HT1080 (cell line): Measurements from ENCODE around the gene HS6ST3. TPM values are rescaled to one million over a fixed set of nuclear protein-coding genes. Genes with fewer than 3 reads are reported as not detected.

Source experiments
- DNase-seq: peaks from one replicate; pipeline ENCODE4 v3.0.0-alpha.2; 2015; ENCODE audit warnings: low read depth
- total RNA-seq: library from RNA; depleted of rRNA; stranded (reverse); fragments of >200 nt; shearing (Covaris generic); gene quantifications from 2 replicates; pipeline ENCODE4 v1.2.3, GENCODE V29; 2014

Gene HS6ST3
- total RNA-seq, 1 experiment from 2014 or later, result 0.45 TPM

DNA sequence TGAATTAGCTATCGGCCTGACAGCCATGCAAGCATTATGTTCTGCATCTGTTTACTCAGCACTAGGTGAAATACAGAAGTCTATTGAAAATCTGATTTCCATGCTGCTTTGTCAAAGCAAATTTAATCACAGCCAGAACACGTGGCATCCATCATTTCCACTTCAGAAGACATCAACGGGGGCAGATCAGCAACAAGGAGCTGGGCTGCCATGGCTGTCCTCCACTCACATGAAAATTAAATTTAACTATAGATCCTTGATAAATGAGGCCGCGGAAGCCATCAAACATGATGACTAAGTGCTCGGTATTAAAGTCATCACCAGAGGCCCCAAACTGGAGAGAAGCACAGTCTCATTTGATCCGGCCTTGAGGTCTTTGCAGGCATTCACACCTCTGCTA lies 443.5 kb downstream of the HS6ST3 start:
- DNase-seq, result no peak

DNA sequence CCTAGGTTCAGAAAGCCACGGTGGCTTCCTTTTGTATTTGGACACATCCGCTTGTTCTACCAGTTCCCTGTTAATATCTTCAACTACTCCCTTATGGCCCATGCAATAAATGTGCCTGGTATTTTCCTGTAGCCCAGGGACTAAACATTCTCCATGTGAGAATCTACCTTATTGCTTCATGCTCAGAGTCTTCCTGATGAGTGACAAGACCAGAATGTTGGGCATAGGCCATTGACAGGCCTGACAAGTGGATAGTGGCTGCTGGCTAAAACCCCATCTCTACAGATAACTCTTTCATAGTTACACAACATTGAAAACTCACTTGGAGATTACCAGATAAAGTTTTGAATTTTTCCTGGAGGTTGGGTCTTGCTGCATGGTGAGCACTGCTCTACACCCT lies 449.9 kb downstream of the HS6ST3 start:
- DNase-seq, result no peak

DNA sequence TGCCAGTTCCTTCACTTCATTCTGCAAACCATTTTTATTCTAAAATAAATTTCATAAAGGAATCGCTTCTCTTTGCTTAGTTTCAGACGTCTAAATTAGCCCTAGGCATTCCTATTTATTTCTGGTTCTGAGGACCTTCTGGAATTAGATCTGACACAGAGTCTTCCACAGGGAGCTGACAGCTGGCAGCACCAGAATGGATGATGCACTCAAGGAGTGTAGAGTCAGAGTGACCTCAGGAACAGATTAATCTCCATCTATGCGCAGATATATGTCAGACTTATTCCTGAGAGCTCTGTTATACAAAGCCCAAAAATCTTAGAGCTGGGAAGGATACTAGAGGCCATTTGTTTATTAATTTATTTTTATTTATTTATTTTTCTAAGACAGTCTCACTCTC lies 450.8 kb downstream of the HS6ST3 start:
- no peak for DNase-seq

DNA sequence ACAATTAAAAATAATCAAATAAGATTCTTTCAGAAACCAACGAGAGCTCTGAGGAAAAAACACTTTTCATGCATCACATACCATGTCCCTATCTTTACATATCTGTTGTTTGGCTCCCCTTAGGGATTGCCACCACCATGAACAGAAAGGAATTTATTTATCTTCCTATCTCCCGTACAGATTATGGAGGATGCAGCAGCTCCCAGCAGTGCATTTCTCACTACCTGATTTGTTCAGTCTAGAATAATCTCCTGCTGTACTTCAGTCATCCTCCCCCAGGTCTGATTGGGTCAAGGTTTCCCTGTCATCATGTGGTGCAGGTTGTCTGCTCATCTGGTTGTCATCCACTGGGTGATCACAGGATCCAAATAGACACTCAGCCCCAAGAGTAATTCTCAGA lies 453.1 kb downstream of the HS6ST3 start:
- no peak for DNase-seq

DNA sequence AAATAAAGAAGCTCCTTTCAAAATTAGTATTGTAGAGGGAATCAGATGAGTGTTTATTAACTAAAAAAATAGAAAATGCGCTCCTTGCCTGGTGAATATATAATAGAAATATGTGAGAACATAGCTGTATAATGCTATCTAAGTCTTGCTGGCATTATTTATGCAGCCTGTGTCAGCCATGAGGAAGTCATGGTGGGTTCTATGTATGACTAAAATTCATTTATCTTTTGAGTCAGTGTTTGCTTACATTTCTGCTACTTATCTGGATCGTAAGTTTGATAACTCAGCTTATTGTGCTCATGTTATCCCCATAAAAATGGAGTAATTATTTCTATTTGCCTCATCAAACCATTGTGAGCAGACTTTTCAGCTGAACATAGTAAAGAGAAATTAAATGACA lies 455.1 kb downstream of the HS6ST3 start:
- no peak for DNase-seq

DNA sequence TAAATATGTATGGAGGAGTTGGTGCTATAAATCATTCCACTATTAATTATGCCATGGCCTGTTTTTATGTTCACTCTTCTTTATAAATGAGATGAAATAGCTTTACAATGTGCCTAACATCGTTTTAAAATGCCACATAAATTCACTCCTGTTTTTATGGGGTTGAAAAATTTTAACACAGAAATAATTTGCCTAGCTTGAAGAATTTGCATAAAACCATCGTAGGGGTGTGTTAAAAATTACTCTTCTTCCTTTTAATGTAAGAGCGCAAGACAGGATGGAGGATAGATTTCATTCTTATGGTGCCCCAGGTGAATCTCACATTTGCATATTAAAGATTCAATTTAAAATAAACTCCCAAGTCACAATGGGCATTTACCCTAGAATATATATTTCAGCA lies 456.6 kb downstream of the HS6ST3 start:
- DNase-seq, result no peak

DNA sequence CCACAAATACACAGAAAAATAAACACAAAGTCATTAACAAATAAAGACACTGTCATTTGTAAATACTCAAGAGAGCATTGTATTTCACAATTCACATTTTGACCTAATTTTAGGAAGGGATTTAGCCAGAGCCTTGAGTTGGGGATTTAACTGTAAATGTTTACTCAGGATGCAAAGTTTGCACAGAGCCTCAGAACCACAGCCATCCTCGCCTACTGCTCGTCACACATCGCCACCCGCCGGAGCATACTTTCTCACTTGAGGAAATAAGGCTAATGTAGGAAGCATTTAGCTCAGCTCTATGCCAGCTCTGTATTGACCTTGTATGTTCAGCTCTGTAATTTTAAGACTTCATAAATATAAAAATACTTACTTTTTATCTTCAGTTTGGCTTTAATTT lies 461.6 kb downstream of the HS6ST3 start:
- no peak for DNase-seq

DNA sequence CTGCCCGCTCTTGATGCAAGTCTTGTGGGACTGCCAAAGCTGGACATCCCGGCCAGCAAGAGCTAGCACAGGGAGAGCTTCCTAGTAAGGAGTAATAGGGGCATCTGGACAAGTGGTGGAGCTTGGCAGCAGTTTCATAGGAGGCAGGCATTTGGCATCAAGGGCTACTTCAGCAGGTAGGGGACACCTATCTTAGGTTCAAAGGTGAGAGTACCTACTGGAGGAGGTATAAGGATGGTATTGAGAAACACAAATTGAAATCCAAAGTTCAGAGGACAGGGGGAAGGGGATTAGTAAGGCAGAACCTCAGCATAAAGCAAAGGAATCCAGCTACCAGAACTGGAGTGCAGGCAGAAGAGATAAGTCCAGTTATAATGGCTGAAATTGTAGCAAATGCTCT lies 462.7 kb downstream of the HS6ST3 start:
- no peak for DNase-seq

DNA sequence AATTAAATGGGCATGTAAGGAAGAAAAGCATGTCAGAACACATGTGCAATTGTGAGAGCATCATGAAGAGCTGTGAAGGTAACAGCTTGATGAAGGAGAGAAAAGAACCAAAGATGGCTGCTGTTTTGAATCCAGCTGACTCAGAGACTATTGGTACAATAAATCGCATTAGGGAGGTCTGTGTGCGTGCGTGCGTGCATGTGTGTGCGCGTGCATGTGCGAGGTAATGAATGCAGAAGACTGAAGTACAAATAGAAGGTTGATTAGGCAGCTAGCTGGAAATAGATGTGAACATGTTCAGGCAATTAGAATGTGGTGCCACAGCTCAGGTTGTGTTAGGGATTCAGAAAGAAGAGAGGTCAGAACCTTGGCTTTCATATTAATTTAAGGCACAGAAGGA lies 463.9 kb downstream of the HS6ST3 start:
- no peak for DNase-seq

DNA sequence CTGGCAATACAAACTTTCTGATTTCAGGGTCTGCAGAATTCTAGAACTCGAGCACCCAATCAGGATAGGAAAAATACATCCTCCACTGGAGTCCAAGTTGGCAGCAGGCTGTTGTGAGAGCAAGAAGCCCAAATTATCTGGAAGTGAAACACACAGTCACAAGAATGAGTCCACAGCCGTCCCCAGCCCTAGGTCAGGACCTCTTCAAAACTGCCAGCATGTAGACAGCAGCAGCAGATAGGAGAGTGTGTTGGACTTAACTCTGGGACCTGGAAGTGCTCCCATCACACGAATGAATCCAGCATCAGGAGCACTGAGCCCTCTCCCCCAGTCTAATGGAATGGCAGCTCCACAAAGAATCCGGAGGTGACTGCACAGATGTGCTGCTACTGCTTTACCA lies 483.7 kb downstream of the HS6ST3 start:
- no peak for DNase-seq

DNA sequence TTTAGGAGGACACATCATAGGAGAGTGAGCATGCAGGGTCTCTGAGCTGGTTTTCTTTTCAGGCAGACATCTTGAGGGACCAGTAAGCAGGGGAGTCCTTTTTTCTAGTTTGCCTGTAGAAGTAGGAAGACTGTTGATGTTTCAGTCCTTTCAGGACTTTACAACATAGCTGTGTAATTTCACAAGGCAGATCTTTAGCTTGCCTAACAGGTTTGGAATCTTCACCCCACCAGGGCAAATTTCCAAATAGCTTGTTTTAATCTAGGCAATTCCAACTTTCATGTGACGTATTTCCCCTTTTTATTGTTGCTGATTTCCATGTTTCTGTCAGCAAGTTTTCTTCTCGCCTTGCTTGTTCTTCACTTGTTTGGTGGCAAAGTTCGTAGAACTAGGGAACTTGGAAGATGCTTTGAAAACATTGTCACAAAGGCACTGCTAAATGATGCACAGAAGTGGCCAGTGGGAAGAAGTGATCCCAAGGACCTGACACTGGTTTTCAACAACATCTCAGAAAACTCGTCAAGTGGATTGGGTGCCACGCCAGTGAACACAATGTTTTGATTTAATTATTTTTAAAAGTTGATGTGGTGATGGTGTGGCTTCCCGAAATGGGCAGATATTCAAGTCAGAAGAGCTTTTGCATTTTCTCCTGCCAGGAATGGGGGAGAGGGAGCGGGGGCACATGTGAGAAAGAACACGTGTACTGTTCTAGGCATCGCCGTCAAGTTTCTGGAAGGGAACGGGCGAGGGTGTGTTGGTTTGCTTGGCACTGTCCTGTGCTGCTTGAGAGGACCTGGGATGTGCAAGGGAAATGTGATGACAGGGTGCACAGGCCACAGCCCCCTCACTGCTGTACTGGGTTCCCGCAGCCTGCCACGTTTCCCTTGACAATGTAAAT lies 485.8 kb downstream of the HS6ST3 start:
- no peak for DNase-seq

DNA sequence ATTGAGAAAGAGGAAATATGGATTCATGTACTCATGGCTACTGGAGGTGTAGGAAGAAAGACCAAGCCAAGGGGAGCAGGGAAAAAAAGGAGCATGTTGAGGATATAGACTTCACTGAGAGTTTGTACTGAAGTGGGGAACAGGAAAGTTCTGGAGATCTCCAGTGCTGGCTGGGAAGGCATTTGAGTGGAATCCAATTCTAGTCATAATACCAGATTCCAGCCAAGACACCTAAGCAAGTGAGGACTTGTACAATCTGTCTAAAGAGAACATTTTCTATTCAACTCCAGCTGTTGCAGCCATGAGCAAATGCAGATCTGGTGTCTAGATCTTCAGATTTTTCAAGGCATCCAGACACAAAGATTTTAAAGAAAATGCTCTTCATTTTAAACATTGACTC lies 491.8 kb downstream of the HS6ST3 start:
- no peak for DNase-seq

DNA sequence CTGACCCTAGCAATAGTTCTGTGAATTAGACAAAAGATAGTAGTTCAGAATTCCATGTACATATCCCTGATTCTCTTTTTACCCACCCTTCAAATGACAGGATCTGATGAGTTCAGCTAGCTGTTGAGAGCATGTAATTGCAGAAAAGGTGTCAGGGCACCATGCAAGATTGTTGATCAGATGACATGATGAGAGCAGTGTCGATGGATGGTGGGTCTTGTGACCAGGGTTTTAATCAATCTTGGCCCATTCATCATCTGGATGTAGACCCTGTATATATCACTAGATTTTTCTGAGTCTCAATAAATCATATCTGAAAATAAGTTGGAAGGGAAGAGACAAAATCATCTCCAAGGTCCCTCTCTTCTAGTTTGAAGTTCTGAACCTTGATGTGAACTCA lies 525.3 kb downstream of the HS6ST3 start:
- DNase-seq, result no peak

DNA sequence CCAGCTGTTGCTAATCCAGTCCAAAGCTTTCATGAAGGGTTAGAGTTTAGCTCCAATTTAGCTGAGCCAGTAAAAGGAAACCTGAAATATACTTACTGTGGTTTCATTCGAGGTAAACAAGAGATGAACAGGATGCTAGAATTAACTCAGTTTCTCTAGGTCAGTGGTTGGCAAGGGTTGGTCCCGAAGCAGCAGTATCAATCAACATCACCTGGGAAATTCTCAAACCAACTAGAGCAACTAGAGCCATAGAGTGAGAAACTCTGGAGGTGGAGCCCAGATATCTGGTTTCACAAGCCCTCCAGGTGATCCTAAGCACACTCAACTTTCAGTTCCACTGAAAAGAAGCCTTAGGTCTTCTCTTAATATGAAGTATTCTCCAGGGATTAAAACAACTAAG lies 527.6 kb downstream of the HS6ST3 start:
- no peak for DNase-seq

DNA sequence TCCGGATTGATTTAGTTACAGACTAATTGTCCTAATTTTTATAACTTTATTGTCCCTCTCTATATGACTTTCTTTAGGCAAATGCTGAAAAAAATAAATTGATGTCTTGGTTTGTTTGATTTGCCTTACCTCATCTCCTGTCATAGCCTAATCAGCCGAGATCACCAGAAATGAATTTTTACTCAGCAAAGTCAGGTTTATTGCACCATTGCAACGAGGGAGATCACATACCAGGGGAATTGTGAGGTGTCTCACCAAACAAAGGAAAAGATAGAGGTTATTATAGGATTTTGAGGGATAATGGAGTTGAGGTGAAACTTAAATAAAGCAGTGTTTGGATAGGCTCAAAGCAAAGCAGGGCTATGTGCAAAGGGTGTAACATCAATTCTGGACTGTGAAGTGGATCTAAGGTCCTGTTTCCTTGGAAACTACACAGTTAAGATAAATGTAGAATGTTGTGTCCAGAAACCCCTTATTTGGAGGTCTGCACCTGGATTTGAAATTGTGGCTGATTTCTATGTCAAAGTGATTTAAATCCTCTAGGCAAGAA lies 531.8 kb downstream of the HS6ST3 start:
- DNase-seq, result no peak

DNA sequence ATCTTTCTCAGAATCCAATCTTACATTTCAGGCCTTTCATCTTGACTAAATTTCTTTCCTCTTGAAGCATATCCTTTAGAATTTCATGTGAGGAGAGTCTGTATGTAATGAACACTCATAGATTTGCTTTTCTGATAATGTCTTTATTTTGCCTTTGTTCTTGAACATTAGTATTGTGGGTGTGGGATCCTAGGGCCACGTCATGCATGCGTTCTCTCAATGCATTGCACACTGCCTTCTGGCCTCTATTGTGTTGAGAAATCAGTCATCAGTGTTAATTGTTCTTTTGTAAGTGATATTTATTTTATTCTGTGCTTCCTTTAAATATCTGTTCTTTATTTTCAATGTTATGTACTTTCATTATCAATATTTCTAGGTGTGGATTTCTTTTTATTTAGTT lies 539.4 kb downstream of the HS6ST3 start:
- no peak for DNase-seq

DNA sequence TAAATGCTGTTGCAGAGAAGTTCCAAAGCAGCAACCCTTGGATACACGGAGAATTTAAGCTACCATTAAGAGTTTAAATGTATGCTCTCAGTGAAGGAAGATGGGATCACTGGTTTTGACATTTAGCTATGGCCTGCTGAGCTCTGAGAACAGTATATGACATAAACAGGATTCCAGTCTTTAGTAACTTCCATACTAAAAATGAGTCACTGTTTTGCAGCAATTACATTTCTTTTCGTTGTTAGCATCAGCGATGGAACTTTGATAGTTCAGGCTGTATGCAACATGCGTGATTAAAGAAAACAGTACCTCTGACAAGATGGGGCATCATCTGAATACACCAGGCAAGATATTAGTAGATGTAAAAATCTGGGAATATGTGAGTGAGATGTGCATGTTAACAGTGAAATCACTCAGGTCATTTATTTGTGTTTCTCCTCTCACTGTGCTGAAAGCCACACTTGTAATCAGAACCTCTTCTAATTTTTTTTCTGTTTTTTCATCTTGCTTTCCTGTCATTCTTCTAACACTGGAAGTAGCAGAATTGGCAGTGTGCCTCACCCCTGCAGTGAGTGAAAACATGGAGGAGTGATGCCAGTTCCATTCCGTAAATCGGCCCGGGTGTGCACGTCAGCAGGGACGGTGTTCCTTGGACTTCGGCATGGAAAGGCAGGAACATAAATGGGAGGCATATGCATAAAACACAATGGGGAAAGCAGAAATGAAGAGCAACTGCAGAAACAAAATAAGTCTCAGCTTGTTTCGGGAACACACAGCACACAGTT lies 542.8 kb downstream of the HS6ST3 start:
- no peak for DNase-seq

DNA sequence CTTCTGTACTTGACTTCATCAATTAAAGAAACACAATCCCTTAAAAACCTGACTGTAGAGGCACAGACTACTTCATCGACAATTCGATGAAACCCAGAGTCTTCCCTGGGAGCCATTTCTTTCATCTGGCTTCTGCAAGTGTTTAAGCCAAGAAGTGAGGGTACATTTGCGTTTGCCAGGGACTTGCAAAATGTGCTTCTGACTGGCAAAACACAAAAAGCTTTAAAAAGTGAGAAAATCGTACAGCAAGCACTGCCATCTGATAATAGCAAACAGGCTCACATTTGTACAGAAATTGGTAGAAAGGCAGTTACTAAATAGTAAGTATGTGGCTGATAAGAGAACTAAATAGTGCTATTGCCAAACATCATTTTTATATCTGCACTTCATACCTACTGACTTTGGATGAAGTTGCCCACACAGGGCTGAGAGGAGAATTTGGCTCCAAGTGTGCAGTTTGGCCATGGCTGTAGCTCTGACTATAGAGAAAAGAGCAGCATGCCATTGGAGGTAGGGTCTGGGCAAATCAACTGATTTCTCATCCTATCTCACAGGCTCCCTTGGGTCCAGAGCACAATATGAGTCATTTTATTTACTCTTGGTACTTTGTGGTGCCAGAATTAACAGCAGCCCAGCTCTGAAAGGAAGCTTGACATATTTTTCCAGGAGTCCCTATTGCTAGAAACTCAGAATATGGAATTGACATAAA lies 546.2 kb downstream of the HS6ST3 start:
- DNase-seq, result peak; percentile 20

DNA sequence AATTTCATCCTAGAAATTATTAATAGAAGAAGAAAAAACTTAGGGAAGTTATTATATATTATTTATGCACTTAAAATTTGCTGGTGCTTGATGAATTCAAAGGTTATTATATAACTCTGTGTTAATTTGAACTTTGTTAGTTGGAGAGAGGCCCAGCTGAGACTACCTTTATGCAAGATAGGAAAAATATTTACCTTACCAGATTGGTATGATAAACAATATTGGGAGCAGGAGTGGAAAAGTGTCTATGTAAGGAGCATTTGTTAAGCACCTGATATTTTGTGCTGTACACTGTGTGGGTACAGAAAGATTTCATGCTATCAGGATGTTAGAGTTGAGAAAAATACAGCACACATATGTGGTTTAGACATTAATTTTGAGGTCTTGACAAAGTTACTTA lies 547.1 kb downstream of the HS6ST3 start:
- DNase-seq, result no peak

DNA sequence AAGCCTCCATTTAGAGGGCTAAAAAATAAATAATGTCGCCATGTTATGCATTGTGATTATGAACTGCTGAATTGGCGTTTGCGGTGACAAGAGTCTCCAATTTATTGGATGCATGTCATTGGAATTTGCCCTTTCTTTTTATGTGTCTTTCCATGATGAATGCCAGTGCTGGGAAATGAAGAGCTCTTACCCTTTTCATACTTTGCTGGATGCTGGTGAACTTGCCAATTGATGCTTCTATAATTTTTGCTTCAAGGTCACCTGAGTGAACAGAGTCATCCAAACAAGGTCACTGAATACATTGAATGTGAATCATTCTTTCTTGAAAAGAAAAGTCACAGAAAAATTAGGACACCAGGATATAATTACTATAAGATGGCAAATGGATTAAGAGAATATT lies 556.2 kb downstream of the HS6ST3 start:
- DNase-seq, result no peak

DNA sequence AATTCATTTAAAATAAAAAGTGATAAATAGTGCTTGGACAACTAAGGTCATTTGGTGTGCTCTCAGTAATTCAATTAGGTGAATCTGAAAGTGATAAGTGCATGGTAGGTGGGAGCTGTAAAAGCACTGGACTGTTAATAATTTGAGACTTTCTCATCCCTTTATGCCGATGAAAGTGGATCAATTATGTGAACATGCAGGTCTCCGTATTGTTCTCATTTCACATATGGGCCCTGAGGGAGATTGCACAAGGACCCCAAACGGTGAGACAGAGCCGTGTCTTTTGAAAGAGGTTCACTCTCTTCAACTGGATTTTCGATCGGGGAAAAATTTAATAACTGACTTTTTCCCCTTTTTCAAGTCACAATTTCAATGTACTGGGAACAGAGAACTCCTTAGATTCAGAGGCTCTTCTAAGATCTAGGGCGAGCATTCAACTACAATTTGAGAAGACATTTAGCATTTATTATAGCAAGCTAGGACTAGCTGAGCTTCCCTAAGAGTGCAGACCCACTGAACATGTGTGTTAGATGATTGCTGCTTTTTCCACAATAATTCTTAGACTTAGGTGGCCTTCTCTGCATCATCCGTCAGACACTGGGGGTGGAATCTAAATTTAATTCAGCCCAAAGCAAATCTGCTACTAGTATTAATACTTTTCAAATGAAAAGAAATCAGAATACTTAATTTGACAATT lies 556.8 kb downstream of the HS6ST3 start:
- no peak for DNase-seq
